Activated CD8-positive, alpha-beta memory T cell treated with anti-CD3 and anti-CD28 coated beads, Interleukin-2, amount 50 U/mL, for 24 hours (primary cell): ENCODE results near the gene PPEF2.
"Not testable (repeated sequence)": the region's sequence is repeated elsewhere in the genome, so short reads cannot be mapped to it uniquely, and the experiment has no call there.

Experiments used
- DNase-seq: peaks from one replicate; pipeline ENCODE4 v3.0.0-alpha.2; 2020; ENCODE audit errors: extremely low read depth

Gene PPEF2

DNA sequence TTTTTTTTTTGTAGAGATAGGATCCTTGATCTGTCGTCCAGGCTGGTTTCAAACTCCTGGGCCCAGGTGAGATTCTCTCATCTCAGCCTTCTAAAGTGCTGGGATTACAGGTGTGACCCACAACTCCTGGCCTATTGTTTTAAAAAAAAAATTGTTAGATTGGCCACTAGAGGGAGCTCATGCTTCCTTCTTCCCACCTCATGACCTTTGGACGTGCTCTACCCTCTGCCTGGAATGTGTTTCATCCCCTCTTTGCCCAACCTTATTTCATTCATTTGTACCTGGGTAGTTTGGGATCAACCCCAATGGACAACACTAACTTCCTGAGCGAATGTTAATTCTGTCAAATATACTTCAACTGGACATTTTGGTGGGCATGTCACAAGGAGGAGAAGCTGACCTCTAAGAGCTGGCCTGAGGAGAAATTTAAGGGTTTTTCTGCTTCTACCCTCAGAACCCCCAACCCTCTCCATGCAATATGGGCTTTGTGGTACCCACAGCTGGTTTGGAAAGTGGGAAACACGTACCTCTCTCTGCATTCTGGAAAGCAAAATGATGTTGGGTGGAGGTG lies 6.4 kb downstream of the PPEF2 start:
- DNase-seq, result no peak

GRCh38 chr4:75892508-75892907 lies 9.7 kb downstream of the PPEF2 start:
- no peak for DNase-seq

GRCh38 chr4:75891611-75892010 lies 10.6 kb downstream of the PPEF2 start:
- no peak for DNase-seq

DNA sequence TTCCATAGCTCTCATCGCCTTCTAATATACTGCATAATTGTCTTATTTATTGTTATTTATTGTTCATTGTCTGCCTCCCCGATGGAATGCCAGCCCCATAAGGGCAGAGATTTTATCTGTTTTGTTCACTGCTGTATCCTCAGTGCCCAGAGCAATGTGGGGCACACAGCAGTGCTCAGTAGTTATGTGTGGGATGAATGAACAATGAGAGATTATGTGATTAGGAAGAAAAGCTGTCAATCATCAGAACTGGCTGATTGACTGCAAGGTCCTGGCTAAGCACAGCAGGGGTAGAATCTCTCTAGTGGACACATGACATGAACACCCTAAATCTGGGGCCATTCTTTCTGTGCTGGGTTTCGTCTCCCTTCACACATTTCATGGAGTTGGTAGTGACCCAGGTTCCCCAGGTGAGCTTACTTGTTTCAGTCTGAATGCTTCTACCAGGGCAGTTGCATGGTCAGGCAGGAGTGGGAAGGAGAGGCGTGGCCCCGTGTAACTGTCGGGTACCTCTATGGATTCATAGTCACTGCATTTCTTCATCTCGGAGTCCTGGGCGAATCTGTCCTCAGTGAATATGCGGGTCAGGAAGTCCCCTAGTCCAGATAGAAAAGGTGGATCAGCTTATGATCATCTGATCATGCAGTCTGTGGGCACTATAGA lies 12.6 kb downstream of the PPEF2 start:
- DNase-seq, result no peak

GRCh38 chr4:75886104-75886503 lies 16.1 kb downstream of the PPEF2 start:
- DNase-seq, result no peak

DNA sequence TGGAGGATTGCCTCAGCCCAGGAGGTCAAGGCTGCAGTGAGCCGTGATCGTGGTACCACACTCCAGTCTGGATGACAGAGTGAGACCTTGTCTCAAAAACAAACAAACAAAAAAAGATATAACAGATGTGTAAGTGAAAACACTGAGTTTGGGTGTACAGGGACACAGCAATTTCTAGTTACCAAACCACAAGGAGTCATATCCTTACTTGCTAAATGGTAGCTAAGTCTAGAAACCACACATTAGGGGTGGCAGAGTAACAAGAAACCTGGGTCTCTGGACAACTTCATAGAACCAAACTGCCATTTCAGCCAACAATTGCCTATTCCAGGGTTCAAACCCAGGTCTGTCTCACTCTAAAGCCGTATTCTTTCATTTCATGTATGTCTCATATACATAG lies 20.8 kb downstream of the PPEF2 start:
- DNase-seq, result no peak

- no peak for DNase-seq
These were observed 22.0 kb downstream of the PPEF2 start for GRCh38 chr4:75880278-75880677.

DNA sequence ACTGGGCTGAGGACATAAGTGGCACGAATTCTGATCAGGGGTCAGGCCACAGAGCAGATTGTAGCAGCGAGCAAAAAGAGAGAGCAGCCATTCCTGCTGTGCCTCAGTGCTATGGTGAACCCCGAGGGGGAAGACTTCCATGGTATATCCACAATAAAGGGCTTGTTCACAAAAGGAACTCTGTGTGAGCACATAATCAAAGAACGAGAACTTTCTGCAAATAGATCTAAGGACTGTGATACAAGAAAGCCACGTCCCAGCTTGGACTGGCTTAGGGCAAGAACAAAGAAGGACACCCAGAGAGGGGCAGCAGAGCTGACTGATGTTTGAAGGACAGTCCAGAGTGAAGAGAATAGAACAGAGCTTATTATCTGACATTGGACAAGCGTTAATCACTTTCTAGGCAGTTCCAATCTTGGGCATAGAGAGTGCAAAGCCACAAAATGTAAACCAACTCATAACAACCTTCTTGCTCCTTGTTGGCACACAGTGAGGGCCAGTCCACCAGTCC lies 24.0 kb downstream of the PPEF2 start:
- DNase-seq, result no peak

- no peak for DNase-seq
These were observed 26.0 kb downstream of the PPEF2 start for GRCh38 chr4:75876218-75876617.

DNA sequence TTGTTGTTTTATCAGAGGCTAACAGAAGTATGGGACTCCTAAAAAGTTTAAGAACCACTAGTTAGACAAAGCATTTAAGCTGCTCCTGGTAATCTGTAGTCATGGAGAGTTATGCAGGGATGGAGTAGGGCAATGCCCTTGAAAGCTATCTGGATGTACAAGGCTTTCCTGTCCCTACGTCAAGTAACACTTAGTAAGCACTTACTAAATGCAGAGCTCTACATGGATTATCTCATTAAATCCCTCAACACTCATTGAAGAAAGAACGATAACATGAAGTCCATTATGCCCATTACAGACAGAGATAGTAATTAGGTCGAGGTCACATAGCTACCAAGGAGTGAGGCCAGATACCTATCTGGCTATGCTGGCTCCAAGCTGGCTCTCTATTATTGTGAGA lies 33.2 kb downstream of the PPEF2 start:
- DNase-seq, result no peak

- DNase-seq, result no peak
These were observed 35.1 kb downstream of the PPEF2 start for GRCh38 chr4:75867130-75867529.

DNA sequence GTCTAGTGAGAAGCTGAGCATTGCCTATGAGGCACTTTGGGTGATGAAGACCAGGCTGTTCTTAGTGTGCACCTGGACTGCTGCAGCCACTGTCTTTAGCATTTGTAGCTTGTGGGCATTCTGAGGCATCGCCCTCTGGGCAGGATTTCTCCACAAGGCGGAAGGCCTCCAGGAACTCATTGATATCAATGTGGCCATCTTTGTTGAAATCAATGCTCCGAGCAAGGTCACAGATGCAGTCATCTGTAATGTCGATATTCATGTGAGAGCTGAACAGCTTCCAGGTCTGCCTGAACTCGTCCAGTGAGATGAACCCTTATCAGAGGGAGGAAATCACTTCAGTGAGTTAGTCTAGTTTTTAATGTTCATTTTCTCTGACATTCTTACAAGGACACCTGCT lies 41.6 kb downstream of the PPEF2 start:
- no peak for DNase-seq

- DNase-seq, result no peak
These were observed 43.5 kb downstream of the PPEF2 start for GRCh38 chr4:75858721-75859120.

DNA sequence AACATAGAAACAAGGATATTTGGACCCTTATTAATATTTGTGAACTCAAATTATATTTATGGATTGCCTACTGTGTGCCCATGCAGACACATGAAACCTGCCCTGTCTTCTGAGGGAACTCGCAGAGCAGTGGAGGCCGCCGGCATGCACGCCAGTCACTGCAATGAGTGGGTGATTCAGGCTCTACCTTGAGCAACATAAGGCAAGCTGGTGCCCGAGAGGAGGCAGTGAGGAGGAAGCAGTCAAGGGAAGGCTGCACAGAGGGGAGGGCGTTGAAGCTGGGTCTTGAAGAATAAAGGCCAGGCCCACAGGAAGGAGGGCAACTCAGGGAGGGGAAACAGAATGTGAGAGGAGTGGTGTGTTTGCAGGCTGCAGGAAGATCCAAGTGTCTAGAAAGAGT lies 52.8 kb downstream of the PPEF2 start:
- DNase-seq, result no peak

GRCh38 chr4:75848891-75849290 lies 53.4 kb downstream of the PPEF2 start:
- no peak for DNase-seq

GRCh38 chr4:75848171-75848760 lies 54.0 kb downstream of the PPEF2 start:
- not testable (repeated sequence) for DNase-seq

GRCh38 chr4:75845992-75846391 lies 56.3 kb downstream of the PPEF2 start:
- no peak for DNase-seq

- no peak for DNase-seq
These were observed 58.0 kb downstream of the PPEF2 start for GRCh38 chr4:75844151-75844662.

GRCh38 chr4:75843596-75843995 lies 58.7 kb downstream of the PPEF2 start:
- DNase-seq, result no peak

GRCh38 chr4:75841641-75842520 lies 60.4 kb downstream of the PPEF2 start:
- no peak for DNase-seq

- DNase-seq, result no peak
These were observed 67.5 kb downstream of the PPEF2 start for GRCh38 chr4:75834772-75835154.

GRCh38 chr4:75834095-75834771 lies 68.0 kb downstream of the PPEF2 start:
- DNase-seq, result no peak
